LoVo (cell line): ENCODE measurements around the gene MOB3A.

Experiments
- DNase-seq: peaks from one replicate; pipeline ENCODE4 v3.0.0-alpha.2; 2016; ENCODE audit warnings: low spot score

Gene MOB3A

GRCh38 chr19:2123682-2124387 lies 27.7 kb upstream of the MOB3A start:
- no peak for DNase-seq

- no peak for DNase-seq
Measured at GRCh38 chr19:2122982-2123381, 26.9 kb upstream of the MOB3A start.

GRCh38 chr19:2122251-2122650 lies 26.1 kb upstream of the MOB3A start:
- no peak for DNase-seq

DNA sequence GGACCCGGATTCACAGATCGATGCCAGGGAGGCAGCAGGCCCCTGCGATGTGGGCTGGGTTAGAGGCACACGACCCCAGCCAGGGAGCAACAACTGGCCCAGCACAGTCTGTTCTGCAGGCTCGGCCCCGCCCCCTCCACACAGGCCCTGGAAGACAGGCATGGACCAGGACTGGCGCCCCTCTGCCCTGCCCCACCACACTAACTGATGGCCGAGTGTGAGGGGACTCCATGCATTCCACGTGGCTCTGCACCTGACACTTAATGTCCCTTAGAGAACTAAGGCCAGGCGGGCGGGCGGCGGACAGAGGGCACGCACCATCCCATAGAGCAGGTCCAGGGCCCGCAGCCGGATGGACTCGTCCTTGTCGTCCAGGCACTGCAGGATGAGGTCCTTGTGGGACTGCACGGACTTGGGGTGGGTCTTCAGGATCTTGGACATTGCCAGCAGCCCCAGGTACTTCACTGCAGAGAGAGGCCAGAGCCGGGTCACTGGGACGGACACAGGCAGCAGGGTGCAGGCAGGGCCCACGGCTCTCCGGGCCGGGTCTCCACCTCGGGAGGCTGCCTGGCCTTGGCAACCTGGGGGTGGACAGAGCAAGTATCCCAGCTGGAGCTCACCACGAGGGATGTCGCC lies 25.4 kb upstream of the MOB3A start:
- DNase-seq: no peak

- DNase-seq: no peak
Measured at GRCh38 chr19:2120821-2121220, 24.7 kb upstream of the MOB3A start.

- no peak for DNase-seq
Measured at GRCh38 chr19:2119921-2120785, 24.0 kb upstream of the MOB3A start.

GRCh38 chr19:2118438-2118837 lies 22.3 kb upstream of the MOB3A start:
- DNase-seq: no peak

GRCh38 chr19:2117215-2117960 lies 21.3 kb upstream of the MOB3A start:
- no peak for DNase-seq

- DNase-seq: no peak
Measured at GRCh38 chr19:2116507-2116906, 20.4 kb upstream of the MOB3A start.

DNA sequence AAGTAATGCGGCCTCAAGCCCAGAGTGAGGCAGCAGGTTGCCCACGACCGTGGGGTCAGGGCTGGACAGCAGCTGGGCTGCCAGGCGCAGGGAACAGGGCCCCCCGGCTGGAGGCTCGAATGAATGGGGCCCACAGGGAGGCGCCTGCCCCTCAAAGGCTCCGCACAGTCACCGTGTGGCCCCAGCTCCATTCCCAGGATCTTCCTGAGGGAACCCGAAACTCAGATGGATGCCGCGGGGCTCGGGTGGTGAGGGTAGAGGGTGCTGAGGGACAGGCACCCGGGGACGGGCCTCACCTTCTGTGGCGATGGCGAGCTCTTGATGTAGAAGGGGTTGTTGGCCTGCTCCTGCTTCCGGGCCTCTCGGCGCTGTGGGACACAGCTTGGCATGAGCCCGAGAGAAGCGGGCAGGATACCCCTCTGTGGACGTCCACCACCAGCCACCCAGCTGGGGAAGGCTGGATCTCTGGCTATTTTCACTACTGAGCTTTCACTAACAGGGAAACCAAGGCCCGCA lies 19.8 kb upstream of the MOB3A start:
- no peak for DNase-seq

- no peak for DNase-seq
Measured at GRCh38 chr19:2115324-2115723, 19.2 kb upstream of the MOB3A start.

GRCh38 chr19:2114821-2115220 lies 18.7 kb upstream of the MOB3A start:
- no peak for DNase-seq

- no peak for DNase-seq
Measured at GRCh38 chr19:2114218-2114617, 18.1 kb upstream of the MOB3A start.

DNA sequence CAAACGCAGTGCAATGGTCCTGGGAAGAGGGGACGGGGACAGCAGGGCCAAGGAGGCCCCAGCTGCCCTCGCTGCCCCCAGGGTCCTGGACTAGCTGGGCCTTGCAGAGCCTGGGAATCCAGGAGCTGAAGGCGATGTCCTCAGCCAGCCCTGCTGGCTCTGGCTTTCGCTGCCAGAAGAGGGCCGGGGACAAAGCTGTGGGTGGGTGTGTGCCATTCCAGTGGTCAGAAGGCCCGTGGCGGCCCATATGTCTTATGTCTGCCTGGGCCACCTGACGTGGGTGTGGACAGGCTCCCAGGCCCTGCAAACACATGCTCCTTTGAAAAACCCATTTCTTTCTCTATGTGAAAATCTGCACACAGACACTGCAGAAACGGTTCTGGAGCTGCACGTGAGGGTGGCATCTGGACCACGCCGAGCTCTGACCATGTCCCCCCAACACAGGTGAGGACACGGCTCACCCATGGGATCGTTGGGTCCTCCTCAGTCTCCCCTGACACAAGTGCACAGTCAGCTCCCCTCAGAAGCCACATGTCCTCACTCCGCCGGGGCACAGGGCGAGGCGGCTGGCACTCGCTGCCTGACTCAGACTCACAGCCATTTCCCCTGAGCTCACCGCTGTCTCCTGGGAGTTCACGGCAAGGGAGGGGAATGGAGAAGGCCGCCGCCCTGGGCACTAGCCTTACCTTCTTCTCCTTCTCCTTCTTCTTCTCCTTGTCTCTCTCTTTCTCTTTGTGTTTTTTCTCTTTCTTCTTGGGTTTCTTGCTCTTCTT lies 17.5 kb upstream of the MOB3A start:
- DNase-seq: no peak

DNA sequence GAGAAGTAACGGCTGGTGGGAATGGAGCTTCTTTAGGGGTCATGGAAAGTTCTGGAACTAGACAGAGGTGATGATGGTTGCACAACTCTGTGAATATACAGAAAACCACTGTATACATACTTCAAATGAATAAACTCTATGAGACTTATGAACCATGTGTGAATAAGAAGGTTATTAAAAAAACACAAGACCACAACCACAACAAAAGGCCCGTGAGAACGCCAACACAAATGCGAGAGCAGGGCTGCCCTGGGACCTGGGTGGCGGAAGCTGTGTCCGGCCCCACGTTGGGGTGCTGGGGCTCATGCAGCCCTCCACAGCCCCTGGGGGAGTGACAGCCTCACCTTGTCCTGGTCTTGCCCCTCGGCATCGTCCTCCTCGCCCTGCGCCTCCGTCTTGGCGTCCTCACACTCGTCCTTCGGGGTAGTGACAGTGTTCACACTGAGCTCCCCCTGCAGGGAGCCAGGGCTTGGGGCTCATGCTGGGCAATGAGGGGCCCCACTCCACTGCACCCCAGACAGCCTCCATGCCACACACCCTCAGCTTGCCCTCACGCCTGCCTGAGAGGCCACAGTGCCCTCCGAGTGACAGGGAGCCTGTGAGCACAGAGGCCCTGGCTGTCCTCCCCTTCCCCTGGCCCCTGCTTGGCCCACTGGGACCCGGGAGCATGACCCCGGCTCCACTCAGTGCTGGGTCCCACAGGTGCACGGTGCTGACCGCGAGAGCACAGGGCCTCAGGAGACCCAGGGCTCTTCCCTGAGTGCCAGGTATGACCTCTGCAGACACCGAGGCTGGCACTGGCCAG lies 16.6 kb upstream of the MOB3A start:
- no peak for DNase-seq

- DNase-seq: no peak
Measured at GRCh38 chr19:2111886-2112285, 15.8 kb upstream of the MOB3A start.

DNA sequence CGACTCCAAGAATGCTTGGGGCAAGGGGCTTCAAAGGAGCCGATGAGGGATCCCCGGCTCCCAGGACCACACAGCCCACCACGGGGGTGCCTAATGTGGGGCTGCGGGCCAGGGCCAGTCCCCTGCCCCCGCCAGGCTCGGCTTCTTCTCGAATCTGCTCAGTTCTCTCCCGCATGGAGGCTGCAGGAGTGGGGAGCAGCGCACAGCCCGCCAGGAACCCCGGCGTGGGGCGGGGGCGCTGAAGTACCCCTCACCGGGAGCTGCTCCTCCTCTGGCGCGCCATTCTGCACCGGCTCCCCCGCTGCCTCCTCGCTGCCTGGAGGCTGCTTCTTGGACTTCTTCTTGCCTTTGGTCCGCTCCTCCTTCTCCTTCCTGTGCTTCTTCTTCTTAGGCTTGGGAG lies 15.3 kb upstream of the MOB3A start:
- DNase-seq: no peak

DNA sequence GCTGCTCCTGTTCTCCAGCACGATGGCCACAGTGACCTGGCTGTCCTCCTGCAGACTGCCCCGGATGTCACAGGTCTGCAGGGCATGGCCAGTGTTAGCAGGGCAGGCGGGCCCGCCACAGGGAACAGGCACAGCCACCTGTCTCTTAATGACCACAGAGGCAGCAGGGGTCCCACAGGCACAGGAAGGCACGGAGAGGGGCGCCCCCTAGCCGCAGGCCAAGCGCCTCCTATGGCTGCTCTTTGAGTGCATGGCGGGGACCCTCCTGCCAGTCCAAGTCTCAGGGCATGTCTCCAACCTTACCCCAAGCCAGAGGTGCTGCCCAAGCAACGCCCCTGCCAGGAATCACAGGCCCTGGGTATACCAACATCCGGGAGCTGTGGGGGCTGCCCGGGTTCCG lies 14.7 kb upstream of the MOB3A start:
- DNase-seq: no peak

- DNase-seq: no peak
Measured at GRCh38 chr19:2109046-2109864, 13.1 kb upstream of the MOB3A start.
